Gastrocnemius medialis (tissue), 4 donors: ENCODE results near the gene EPYC.

Experiments used
- POLR2A ChIP-seq, 2 donors: fragments of 450-650 bp; IDR thresholded peaks; one replicate each; pipeline ENCODE4 v1.6.1; 2017; ENCODE audit warnings: antibody characterized with exemption in 2 of 2, mild to moderate bottlenecking in 2 of 2, moderate library complexity in 2 of 2
- TF ChIP-seq, protein P1 (sequence below), 5 experiments: fragments of 450-650 bp in 3 of 5; fragments of 200-600 bp in 2 of 5; sonication (generic) in 2 of 5; IDR thresholded peaks in 4 of 5; conservative IDR thresholded peaks in 1 of 5; 1 replicate in 4 of 5; 2 replicates in 1 of 5; pipeline ENCODE4 v1.5.1; 2016 to 2019; ENCODE audit warnings: antibody characterized with exemption in 5 of 5, mild to moderate bottlenecking in 3 of 5, moderate library complexity in 3 of 5

DNA sequence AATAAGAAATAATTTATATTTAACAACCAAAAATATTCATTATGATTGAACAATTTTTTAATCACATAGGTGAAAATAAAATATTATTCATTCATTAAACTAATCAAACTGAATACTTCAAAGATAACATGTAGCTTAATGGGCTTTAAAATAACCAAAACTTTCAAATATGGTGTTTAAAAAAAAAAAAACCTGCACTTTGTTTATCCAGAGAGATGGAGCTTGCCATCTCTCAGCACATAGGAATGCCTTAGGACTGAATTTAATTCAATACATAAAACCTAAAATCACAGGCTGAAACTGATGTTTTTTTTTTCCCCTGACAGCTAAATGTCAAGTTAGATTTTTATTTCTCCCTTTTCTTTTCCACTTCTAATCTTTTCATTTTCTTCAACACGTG is 35.4 kb downstream of the EPYC start:
- TF ChIP-seq, protein P1, sequence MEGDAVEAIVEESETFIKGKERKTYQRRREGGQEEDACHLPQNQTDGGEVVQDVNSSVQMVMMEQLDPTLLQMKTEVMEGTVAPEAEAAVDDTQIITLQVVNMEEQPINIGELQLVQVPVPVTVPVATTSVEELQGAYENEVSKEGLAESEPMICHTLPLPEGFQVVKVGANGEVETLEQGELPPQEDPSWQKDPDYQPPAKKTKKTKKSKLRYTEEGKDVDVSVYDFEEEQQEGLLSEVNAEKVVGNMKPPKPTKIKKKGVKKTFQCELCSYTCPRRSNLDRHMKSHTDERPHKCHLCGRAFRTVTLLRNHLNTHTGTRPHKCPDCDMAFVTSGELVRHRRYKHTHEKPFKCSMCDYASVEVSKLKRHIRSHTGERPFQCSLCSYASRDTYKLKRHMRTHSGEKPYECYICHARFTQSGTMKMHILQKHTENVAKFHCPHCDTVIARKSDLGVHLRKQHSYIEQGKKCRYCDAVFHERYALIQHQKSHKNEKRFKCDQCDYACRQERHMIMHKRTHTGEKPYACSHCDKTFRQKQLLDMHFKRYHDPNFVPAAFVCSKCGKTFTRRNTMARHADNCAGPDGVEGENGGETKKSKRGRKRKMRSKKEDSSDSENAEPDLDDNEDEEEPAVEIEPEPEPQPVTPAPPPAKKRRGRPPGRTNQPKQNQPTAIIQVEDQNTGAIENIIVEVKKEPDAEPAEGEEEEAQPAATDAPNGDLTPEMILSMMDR (IDR thresholded peaks at IDR 0.05 in 4 of 5, conservative IDR thresholded peaks at IDR 0.05 in 1 of 5): no peak
- no peak for TF ChIP-seq POLR2A (IDR thresholded peaks at IDR 0.05)
